ENCODE results near the gene SCAPER.

The SCAPER gene

GRCh38 chr15:76366714-76367113 lies 538.4 kb downstream of the SCAPER start:
- CTCF ChIA-PET: no interaction called here
- POLR2A ChIA-PET: no interaction called here

GRCh38 chr15:76363251-76363650 lies 541.9 kb downstream of the SCAPER start:
- POLR2A ChIA-PET: no interaction called here
- TF ChIP-seq CTCF (IDR thresholded peaks at IDR 0.05; ENCODE audit: control extremely low read depth, extremely low read depth, low read depth, missing control alignments): no peak
- DNase-seq (ENCODE audit: extremely low spot score): no peak
- CTCF ChIA-PET: interaction anchor here (1.1 to 1.5 kb wide), 2 partner anchors 19 to 22 kb away, joined by 3 to 4 read pairs; no protein-coding TSS in a partner anchor

More at GRCh38 chr15:76366714-76367113, 538.4 kb downstream of the SCAPER start:
- no peak for TF ChIP-seq CTCF (IDR thresholded peaks at IDR 0.05; ENCODE audit: control extremely low read depth, extremely low read depth, low read depth, missing control alignments)
- DNase-seq (ENCODE audit: extremely low spot score): no peak

- ChIA-PET POLR2A (no interaction called here), CTCF (no interaction called here)
- no peak for TF ChIP-seq CTCF (IDR thresholded peaks at IDR 0.05; ENCODE audit: control extremely low read depth, extremely low read depth, low read depth, missing control alignments)
- DNase-seq (ENCODE audit: extremely low spot score): no peak
These were observed 544.7 kb downstream of the SCAPER start for GRCh38 chr15:76360416-76360815.

GRCh38 chr15:76359152-76359551 lies 546.0 kb downstream of the SCAPER start:
- no peak for TF ChIP-seq CTCF (IDR thresholded peaks at IDR 0.05; ENCODE audit: control extremely low read depth, extremely low read depth, low read depth, missing control alignments)
- no peak for DNase-seq (ENCODE audit: extremely low spot score)
- ChIA-PET CTCF (no interaction called here), POLR2A (interaction anchor here (0.5 kb wide), 1 partner anchor 23 kb away, joined by 3 read pairs; the partner anchor contains the start of gene ISL2)

GRCh38 chr15:76358453-76358852 lies 546.7 kb downstream of the SCAPER start:
- no peak for DNase-seq (ENCODE audit: extremely low spot score)
- ChIA-PET POLR2A (no interaction called here), CTCF (no interaction called here)
- TF ChIP-seq CTCF (IDR thresholded peaks at IDR 0.05; ENCODE audit: control extremely low read depth, extremely low read depth, low read depth, missing control alignments): no peak

GRCh38 chr15:76354823-76355440 lies 550.2 kb downstream of the SCAPER start:
- ChIA-PET CTCF (interaction anchor here (0.9 to 1.0 kb wide), 2 partner anchors 47 to 169 kb away, joined by 3 read pairs; no protein-coding TSS in a partner anchor), POLR2A (no interaction called here)
- TF ChIP-seq CTCF (IDR thresholded peaks at IDR 0.05; ENCODE audit: control extremely low read depth, extremely low read depth, low read depth, missing control alignments): no peak
- DNase-seq (ENCODE audit: extremely low spot score): no peak
